IMR-90 (cell line): ENCODE results near the gene SH3RF3. TPM values are rescaled to one million over a fixed set of nuclear protein-coding genes. Genes with fewer than 3 reads are reported as not detected.
A peak's percentile ranks its signal among the peaks of the same experiment; 100 is the strongest.

ENCODE experiments used
- ATAC-seq: fragments of 200-7000 bp; cut with Tn5 transposase; 2 replicates; pipeline ENCODE4 v1.9.1; 2020; ENCODE audit warnings: low read depth, mild to moderate bottlenecking, moderate library complexity
- BruUV-seq: library from RNA; stranded (reverse); fragments of 400-500 nt; replicated peaks from 2 replicates; lab custom pipeline; 2021; lab: Mats Ljungman, UMichigan
- CTCF ChIA-PET: fragments of 300-600 bp; formaldehyde crosslinking; extraction: SDS; loops from one replicate; lab custom pipeline; 2021; ENCODE audit warnings: antibody characterized with exemption; lab: Yijun Ruan, JAX
- POLR2A ChIA-PET: fragments of 300-600 bp; sonication (Branson Sonifier 250); formaldehyde crosslinking; loops from one replicate; lab custom pipeline; 2022; ENCODE audit warnings: antibody characterized with exemption; ENCODE audit not compliant: unreplicated experiment; lab: Charles Lee
- DNase-seq: peaks from one replicate; pipeline ENCODE4 v3.0.0; 2013
- H2AFZ ChIP-seq: replicated peaks from 2 replicates; pipeline ENCODE3; 2013; ENCODE audit warnings: low read length, mild to moderate bottlenecking; ENCODE audit not compliant: poor library complexity
- H2AK5ac ChIP-seq: 2 replicates; pipeline ENCODE4 v1.6.1; 2013; ENCODE audit warnings: low read depth, low read length, inconsistent platforms
- H2AK9ac ChIP-seq: replicated peaks from 2 replicates; pipeline ENCODE3; 2013; ENCODE audit warnings: mild to moderate bottlenecking, low read depth, low read length, moderate library complexity; ENCODE audit not compliant: poor library complexity
- H2BK120ac ChIP-seq: 2 replicates; pipeline ENCODE4 v1.6.1; 2013; ENCODE audit warnings: low read depth, low read length, inconsistent platforms
- H2BK15ac ChIP-seq: 3 replicates; pipeline ENCODE4 v1.6.1; 2013; ENCODE audit warnings: low read depth, low read length, inconsistent platforms
- H2BK20ac ChIP-seq: 2 replicates; pipeline ENCODE4 v1.6.1; 2013; ENCODE audit warnings: low read depth, mild to moderate bottlenecking, inconsistent platforms, low read length, moderate library complexity
- H2BK5ac ChIP-seq: 2 replicates; pipeline ENCODE4 v1.6.1; 2013; ENCODE audit warnings: mild to moderate bottlenecking, low read depth, low read length, inconsistent platforms; ENCODE audit not compliant: poor library complexity, severe bottlenecking
- H3K14ac ChIP-seq: replicated peaks from 2 replicates; pipeline ENCODE4 v1.6.1; 2013; ENCODE audit warnings: low read depth, low read length, inconsistent platforms
- H3K18ac ChIP-seq: 2 replicates; pipeline ENCODE4 v1.6.1; 2013; ENCODE audit warnings: low read depth, low read length, control low read depth
- H3K23ac ChIP-seq: 2 replicates; pipeline ENCODE4 v1.6.1; 2013; ENCODE audit warnings: low read depth, low read length, inconsistent platforms
- H3K27ac ChIP-seq: 2 replicates; pipeline ENCODE4 v1.5.1; 2013; ENCODE audit warnings: mild to moderate bottlenecking, control low read depth, low read length; ENCODE audit not compliant: insufficient read depth
- H3K27me3 ChIP-seq: 2 replicates; pipeline ENCODE4 v1.6.1; 2013; ENCODE audit warnings: low read length; ENCODE audit not compliant: control insufficient read depth, insufficient read depth
- H3K36me3 ChIP-seq: 2 replicates; pipeline ENCODE4 v1.6.1; 2013; ENCODE audit warnings: low read length, mixed read lengths; ENCODE audit not compliant: control insufficient read depth, insufficient read depth
- H3K4ac ChIP-seq: 2 replicates; pipeline ENCODE4 v1.6.1; 2013; ENCODE audit warnings: low read depth, low read length, inconsistent platforms
- H3K4me1 ChIP-seq: 2 replicates; pipeline ENCODE4 v1.6.1; 2013; ENCODE audit warnings: low read length, mixed read lengths; ENCODE audit not compliant: control insufficient read depth, insufficient read depth
- H3K4me2 ChIP-seq: 2 replicates; pipeline ENCODE4 v1.6.1; 2013; ENCODE audit warnings: low read depth, mild to moderate bottlenecking, control low read depth, low read length, moderate library complexity
- H3K4me3 ChIP-seq: 2 replicates; pipeline ENCODE4 v1.5.1; 2013; ENCODE audit warnings: low read depth, mild to moderate bottlenecking, control low read depth, low read length, moderate library complexity; ENCODE audit not compliant: insufficient read depth
- H3K56ac ChIP-seq: 2 replicates; pipeline ENCODE4 v1.6.1; 2013; ENCODE audit warnings: low read length, inconsistent platforms; ENCODE audit not compliant: insufficient read depth; ENCODE audit errors: extremely low read depth
- H3K79me1 ChIP-seq, 2 experiments: 2 replicates each; pipeline ENCODE4 v1.6.1; 2013; ENCODE audit warnings: low read length in 2 of 2, inconsistent platforms in 1 of 2, low read depth in 1 of 2
- H3K9ac ChIP-seq: 2 replicates; pipeline ENCODE4 v1.6.1; 2013; ENCODE audit warnings: low read depth, low read length, control low read depth
- H3K9me1 ChIP-seq: 2 replicates; pipeline ENCODE4 v1.6.1; 2013; ENCODE audit warnings: low read length, inconsistent platforms; ENCODE audit not compliant: insufficient read depth
- H3K9me3 ChIP-seq: 2 replicates; pipeline ENCODE4 v1.6.1; 2013; ENCODE audit warnings: low read length; ENCODE audit not compliant: control insufficient read depth, insufficient read depth
- H4K20me1 ChIP-seq: 2 replicates; pipeline ENCODE4 v1.6.1; 2013; ENCODE audit warnings: low read length, inconsistent platforms; ENCODE audit not compliant: insufficient read depth
- H4K5ac ChIP-seq: 2 replicates; pipeline ENCODE4 v1.6.1; 2013; ENCODE audit warnings: mild to moderate bottlenecking, low read depth, low read length, control low read depth
- H4K8ac ChIP-seq, 2 experiments: 2 replicates each; pipeline ENCODE4 v1.6.1; 2013; ENCODE audit warnings: low read depth in 2 of 2, low read length in 2 of 2, control low read depth in 1 of 2, inconsistent platforms in 1 of 2
- H4K91ac ChIP-seq: 2 replicates; pipeline ENCODE4 v1.6.1; 2013; ENCODE audit warnings: low read depth, low read length, inconsistent platforms; ENCODE audit not compliant: insufficient read depth
- BHLHE40 ChIP-seq: fragments of 150-350 bp; IDR thresholded peaks from 2 replicates; pipeline ENCODE4 v1.6.1; 2016; ENCODE audit warnings: mild to moderate bottlenecking, low read depth, low read length
- CTCF ChIP-seq: conservative IDR thresholded peaks from 2 replicates; pipeline ENCODE4 v1.5.1; 2012; ENCODE audit warnings: mild to moderate bottlenecking, low read depth, low read length, improper control_type of control experiment
- RAD21 ChIP-seq: IDR thresholded peaks from 2 replicates; pipeline ENCODE4 v1.6.1; 2012; ENCODE audit warnings: low read length, improper control_type of control experiment
- WGBS, 2 experiments: methylation state at CpG; one replicate each; pipeline versions ENCODE4 v1.1.5 to v1.1.7; 2013; ENCODE audit warnings: missing lambda C conversion rate in 2 of 2; ENCODE audit not compliant: insufficient read length in 1 of 2; ENCODE audit errors: extremely low coverage in 2 of 2; 5-methylcytosine and 5-hydroxymethylcytosine counted together
- dilution Hi-C: fragments of 300-500 bp; cut with HindIII; formaldehyde crosslinking; loops from one replicate; pipeline ENCODE4 v1.14.3; 2018; ENCODE audit warnings: low sequenced_read_pairs; ENCODE audit not compliant: unreplicated experiment
- in situ Hi-C: fragments of 300-500 bp; cut with MboI; formaldehyde crosslinking; loops from 3 replicates; pipeline ENCODE4 v1.14.3; 2019; ENCODE audit warnings: low sequenced_read_pairs, inconsistent platforms, mixed read lengths
- intact Hi-C: fragments of 100-400 bp; cut with micrococcal nuclease; formaldehyde crosslinking; loops from 2 replicates; pipeline ENCODE4 v1.10.0; 2022
- polyA plus RNA-seq, 3 experiments: library from polyadenylated mRNA; depleted of rRNA; stranded (reverse); fragments of >200 nt; gene quantifications; 2 replicates each; pipeline ENCODE4 v1.2.3, GENCODE V29; 2012; ENCODE audit warnings: low replicate concordance in 1 of 3
- total RNA-seq: library from RNA; depleted of rRNA; stranded (reverse); fragments of >200 nt; gene quantifications from 2 replicates; pipeline ENCODE4 v1.2.3, GENCODE V29; 2012

SH3RF3 gene
- total and polyA plus RNA-seq, 2 of the 4 experiments (the other 2 are of a cell fraction) = 3.4 to 5.3 TPM

- Histone ChIP-seq H3K18ac (no peak overlapping the region), H3K27ac (no peak overlapping the region), H2AK5ac (0 out of 2 replicates have a peak overlapping the region, but pooled peaks have one; percentile 33), H4K8ac (no peak overlapping the region), H4K91ac (no peak overlapping the region), H2AK9ac (no peak overlapping the region), H2AFZ (no peak overlapping the region), H3K36me3 (peaks cover 18% of the 10 kb centered on the region), H2BK20ac (no peak overlapping the region), H3K9me1 (peaks cover 22% of the 10 kb centered on the region), H3K4me2 (no peak overlapping the region), H3K14ac (no peak overlapping the region), H4K20me1 (peaks cover 33% of the 10 kb centered on the region), H2BK15ac (no peak overlapping the region), H3K79me1 (peaks cover 5 to 56% of the 10 kb centered on the region in 2 experiments), H3K4me1 (no peaks in the 10 kb centered on the region), H3K56ac (no peak overlapping the region), H3K9me3 (no peaks in the 10 kb centered on the region), H4K5ac (no peak overlapping the region), H2BK120ac (no peak overlapping the region), H3K4me3 (no peak overlapping the region), H2BK5ac (no peak overlapping the region), H3K4ac (no peak overlapping the region), H3K23ac (no peak overlapping the region), H3K27me3 (no peaks in the 10 kb centered on the region), H3K9ac (no peak overlapping the region)
- 0 out of 2 replicates have a peak, but pooled peaks have one; percentile 5 for TF ChIP-seq CTCF
- peak; percentile 22; the same call in 1 of the 2 replicates for TF ChIP-seq RAD21
- no peak for TF ChIP-seq BHLHE40
- dilution Hi-C loops = no loop called here
- WGBS, 2 experiments = 87% methylated on average over 10 of the region's 15 CpGs; no CpG with 5 or more reads in 1 of the 2 experiments
- intact Hi-C loops = no loop called here
- DNase-seq (no peak), ATAC-seq (no peak)
- in situ Hi-C loops = no loop called here
- ChIA-PET POLR2A (no interaction called here), CTCF (no interaction called here)
- no TSS peak for BruUV-seq
Measured at GRCh38 chr2:109396202-109397180, 267.5 kb downstream of the SH3RF3 start.
